Thyroid gland (tissue), 4 donors: ENCODE results near the gene ECEL1.

Source experiments
- POLR2A ChIP-seq, 2 donors: fragments of 450-650 bp; IDR thresholded peaks; one replicate each; pipeline ENCODE4 v1.6.1; 2017; ENCODE audit warnings: antibody characterized with exemption in 2 of 2, mild to moderate bottlenecking in 2 of 2, moderate library complexity in 1 of 2
- TF ChIP-seq, protein P1 (sequence below), 6 experiments: fragments of 200-600 bp in 3 of 6; fragments of 450-650 bp in 3 of 6; sonication (generic) in 3 of 6; IDR thresholded peaks; one replicate each; pipeline ENCODE4 v1.5.1; 2016 to 2019; ENCODE audit warnings: antibody characterized with exemption in 6 of 6, mild to moderate bottlenecking in 2 of 6, inconsistent platforms in 1 of 6, moderate library complexity in 1 of 6

DNA sequence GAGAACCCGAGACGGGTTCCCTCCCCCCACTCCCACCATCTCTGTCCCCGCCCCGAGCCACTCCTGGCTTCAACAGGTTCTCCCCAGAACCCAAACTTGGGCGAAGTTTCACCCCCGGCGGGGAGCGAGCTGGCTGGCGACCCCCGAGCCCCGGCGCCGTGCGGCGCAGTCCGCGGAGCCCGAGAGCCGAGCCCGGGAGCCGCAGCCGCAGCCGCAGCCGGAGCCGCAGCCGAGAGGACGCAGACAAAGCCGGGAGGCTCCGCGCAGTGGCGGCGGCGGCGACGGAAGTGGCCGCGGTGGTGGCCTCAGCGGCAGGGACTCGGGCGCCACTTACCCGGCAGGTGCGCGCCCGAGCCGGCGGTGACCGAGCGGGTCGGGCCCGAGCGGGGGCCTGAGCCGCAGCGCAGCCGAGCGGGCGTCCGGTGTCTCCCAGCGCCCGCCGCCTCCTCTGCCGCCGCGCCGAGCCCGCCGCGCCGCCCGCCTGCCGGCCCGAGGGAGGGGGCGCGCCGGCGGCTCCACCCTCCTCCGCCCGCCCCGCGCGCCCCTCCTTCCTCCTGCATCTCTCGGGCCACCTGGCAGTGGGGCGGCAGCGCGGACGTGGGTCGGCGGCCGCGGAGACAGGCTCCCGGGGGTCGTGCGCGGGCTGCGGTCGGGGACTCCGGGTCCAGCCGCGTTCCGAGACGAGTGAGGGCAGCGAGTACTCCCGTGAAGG lies at the start of gene ECEL1:
- TF ChIP-seq, protein P1, sequence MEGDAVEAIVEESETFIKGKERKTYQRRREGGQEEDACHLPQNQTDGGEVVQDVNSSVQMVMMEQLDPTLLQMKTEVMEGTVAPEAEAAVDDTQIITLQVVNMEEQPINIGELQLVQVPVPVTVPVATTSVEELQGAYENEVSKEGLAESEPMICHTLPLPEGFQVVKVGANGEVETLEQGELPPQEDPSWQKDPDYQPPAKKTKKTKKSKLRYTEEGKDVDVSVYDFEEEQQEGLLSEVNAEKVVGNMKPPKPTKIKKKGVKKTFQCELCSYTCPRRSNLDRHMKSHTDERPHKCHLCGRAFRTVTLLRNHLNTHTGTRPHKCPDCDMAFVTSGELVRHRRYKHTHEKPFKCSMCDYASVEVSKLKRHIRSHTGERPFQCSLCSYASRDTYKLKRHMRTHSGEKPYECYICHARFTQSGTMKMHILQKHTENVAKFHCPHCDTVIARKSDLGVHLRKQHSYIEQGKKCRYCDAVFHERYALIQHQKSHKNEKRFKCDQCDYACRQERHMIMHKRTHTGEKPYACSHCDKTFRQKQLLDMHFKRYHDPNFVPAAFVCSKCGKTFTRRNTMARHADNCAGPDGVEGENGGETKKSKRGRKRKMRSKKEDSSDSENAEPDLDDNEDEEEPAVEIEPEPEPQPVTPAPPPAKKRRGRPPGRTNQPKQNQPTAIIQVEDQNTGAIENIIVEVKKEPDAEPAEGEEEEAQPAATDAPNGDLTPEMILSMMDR (IDR thresholded peaks at IDR 0.05): no peak
- TF ChIP-seq POLR2A (IDR thresholded peaks at IDR 0.05): no peak
